Measurements from ENCODE around the gene CADM2.

CADM2 gene

GRCh38 chr3:85572978-85573377, 614.2 kb downstream of the CADM2 start:
- no peak for DNase-seq (ENCODE audit: low read depth)
- TF ChIP-seq, protein P1, sequence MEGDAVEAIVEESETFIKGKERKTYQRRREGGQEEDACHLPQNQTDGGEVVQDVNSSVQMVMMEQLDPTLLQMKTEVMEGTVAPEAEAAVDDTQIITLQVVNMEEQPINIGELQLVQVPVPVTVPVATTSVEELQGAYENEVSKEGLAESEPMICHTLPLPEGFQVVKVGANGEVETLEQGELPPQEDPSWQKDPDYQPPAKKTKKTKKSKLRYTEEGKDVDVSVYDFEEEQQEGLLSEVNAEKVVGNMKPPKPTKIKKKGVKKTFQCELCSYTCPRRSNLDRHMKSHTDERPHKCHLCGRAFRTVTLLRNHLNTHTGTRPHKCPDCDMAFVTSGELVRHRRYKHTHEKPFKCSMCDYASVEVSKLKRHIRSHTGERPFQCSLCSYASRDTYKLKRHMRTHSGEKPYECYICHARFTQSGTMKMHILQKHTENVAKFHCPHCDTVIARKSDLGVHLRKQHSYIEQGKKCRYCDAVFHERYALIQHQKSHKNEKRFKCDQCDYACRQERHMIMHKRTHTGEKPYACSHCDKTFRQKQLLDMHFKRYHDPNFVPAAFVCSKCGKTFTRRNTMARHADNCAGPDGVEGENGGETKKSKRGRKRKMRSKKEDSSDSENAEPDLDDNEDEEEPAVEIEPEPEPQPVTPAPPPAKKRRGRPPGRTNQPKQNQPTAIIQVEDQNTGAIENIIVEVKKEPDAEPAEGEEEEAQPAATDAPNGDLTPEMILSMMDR (IDR thresholded peaks at IDR 0.05; ENCODE audit: control insufficient read depth, insufficient read depth, low read depth, low read length, missing control alignments): no peak
- no peak overlapping the region for H3K4me3 ChIP-seq (ENCODE audit: control insufficient read depth, low read depth, low read length)

- TF ChIP-seq, protein P1 (IDR thresholded peaks at IDR 0.05; ENCODE audit: control insufficient read depth, insufficient read depth, low read depth, low read length, missing control alignments): no peak
- no peak for DNase-seq (ENCODE audit: low read depth)
- H3K4me3 ChIP-seq (ENCODE audit: control insufficient read depth, low read depth, low read length): no peak overlapping the region
These were observed 615.4 kb downstream of the CADM2 start for GRCh38 chr3:85574006-85574705.

- peak; percentile 14 for DNase-seq (ENCODE audit: low read depth)
- H3K4me3 ChIP-seq (ENCODE audit: control insufficient read depth, low read depth, low read length): no peak overlapping the region
- TF ChIP-seq, protein P1 (IDR thresholded peaks at IDR 0.05; ENCODE audit: control insufficient read depth, insufficient read depth, low read depth, low read length, missing control alignments): peak; percentile 77
These were observed 617.4 kb downstream of the CADM2 start for GRCh38 chr3:85576091-85576690.

- TF ChIP-seq, protein P1 (IDR thresholded peaks at IDR 0.05; ENCODE audit: control insufficient read depth, insufficient read depth, low read depth, low read length, missing control alignments): no peak
- no peak for DNase-seq (ENCODE audit: low read depth)
- no peak overlapping the region for H3K4me3 ChIP-seq (ENCODE audit: control insufficient read depth, low read depth, low read length)
These were observed 618.0 kb downstream of the CADM2 start for GRCh38 chr3:85576697-85577200.

DNA sequence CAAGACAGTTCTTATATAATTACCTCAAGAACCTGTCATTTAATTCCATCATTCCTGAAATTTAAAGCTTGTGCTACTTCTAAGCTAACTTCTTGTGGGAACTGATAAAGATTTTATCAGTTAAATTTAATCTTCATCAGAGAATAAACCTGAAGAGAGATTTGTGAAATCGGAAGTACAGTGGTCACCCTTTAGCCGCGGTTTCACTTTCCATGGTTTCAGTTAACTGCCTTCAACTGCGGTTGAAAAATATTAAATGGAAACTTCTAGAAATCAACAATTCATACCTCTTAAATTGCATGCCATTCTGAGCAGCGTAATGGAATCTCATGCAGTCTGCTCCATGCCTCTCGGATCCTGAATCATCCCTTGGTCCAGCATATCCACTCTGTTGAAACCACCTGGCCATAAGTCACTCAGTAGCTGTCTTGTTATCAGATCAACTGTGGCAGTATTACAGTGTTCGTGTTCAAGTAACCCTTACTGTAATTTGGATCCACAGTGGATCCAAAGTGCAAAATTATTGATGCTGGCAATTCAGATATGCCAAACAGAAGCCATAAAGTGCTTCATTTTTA, 626.1 kb downstream of the CADM2 start:
- TF ChIP-seq, protein P1 (IDR thresholded peaks at IDR 0.05; ENCODE audit: control insufficient read depth, insufficient read depth, low read depth, low read length, missing control alignments): no peak
- no peak overlapping the region for H3K4me3 ChIP-seq (ENCODE audit: control insufficient read depth, low read depth, low read length)
- DNase-seq (ENCODE audit: low read depth): no peak

GRCh38 chr3:85586018-85586417, 627.2 kb downstream of the CADM2 start:
- no peak overlapping the region for H3K4me3 ChIP-seq (ENCODE audit: control insufficient read depth, low read depth, low read length)
- no peak for DNase-seq (ENCODE audit: low read depth)
- TF ChIP-seq, protein P1 (IDR thresholded peaks at IDR 0.05; ENCODE audit: control insufficient read depth, insufficient read depth, low read depth, low read length, missing control alignments): no peak
